Cardiac fibroblast (primary cell): ENCODE results near the gene GCC1.

Source experiments
- DNase-seq, 2 donors: peaks; one replicate each; pipeline versions ENCODE4 v3.0.0 to v3.0.0-alpha.2; 2010; ENCODE audit warnings: low read depth in 2 of 2
- H3K4me3 ChIP-seq, 2 donors: replicated peaks in 1 of 2; 1 replicate in 1 of 2; 2 replicates in 1 of 2; pipeline ENCODE4 v1.5.1; 2011; ENCODE audit warnings: low read depth in 2 of 2, low read length in 2 of 2, mild to moderate bottlenecking in 2 of 2, moderate library complexity in 1 of 2
- CTCF ChIP-seq: IDR thresholded peaks from one replicate; pipeline ENCODE4 v1.5.1; 2011; ENCODE audit warnings: low read depth, mild to moderate bottlenecking, low read length, inconsistent platforms

GCC1 gene, protein sequence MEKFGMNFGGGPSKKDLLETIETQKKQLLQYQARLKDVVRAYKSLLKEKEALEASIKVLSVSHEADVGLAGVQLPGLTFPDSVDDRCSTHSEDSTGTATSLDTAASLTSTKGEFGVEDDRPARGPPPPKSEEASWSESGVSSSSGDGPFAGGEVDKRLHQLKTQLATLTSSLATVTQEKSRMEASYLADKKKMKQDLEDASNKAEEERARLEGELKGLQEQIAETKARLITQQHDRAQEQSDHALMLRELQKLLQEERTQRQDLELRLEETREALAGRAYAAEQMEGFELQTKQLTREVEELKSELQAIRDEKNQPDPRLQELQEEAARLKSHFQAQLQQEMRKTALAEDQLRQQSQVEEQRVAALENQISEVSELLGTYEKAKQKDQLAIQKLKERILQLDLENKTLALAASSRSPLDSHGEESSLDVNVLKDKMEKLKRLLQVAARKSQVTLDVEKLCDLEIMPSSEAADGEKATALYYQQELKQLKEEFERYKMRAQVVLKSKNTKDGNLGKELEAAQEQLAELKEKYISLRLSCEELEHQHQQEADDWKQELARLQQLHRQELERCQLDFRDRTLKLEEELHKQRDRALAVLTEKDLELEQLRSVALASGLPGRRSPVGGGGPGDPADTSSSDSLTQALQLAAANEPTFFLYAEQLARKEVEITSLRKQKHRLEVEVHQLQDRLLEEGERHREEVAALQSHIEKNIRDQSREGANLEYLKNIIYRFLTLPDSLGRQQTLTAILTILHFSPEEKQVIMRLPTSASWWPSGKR

DNA sequence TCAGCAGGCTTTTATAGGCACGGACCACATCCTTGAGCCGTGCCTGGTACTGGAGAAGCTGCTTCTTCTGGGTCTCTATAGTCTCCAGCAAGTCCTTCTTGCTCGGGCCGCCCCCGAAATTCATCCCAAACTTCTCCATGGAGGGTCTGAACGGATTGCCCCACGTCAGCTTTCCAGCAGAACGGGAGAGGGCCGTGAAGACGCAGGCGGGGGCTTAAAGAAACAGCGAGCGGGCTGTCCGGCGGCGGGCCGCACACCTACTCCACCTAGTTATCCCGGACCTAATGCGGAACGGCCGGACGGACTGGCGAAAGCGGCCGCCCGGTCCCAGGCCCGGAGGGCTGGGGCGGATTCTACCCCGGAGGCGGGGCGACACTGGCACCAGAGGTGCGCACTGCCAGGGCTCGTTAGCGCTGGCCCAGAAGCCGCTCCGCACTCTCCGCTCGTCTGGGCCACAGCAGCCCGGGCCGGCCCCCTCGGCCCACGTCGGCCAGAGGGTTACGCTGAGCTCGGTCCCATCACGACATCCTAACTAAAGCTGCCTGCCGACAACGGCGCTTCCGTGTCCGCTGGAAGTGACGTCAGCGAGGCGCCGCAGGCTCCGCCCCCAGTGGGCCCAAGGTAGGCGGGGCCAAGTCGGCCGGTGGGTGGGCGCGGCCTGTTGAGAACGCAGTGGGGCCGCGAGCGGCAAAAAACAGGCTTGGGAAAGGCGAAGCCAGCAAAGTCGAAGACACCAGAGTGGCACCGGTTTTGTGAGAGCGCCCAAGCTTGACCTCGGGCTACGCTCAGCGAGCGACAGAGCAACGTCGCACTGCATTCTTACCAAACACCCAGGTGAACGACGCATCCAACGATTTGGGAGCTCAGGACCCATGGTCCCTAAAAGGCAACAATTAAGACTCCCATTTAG is at the start of gene GCC1:
GCC1 (minus strand) TSS at position 553 of the 910 bp plus-strand sequence; CDS start at position 139, 414 bp downstream.
- peak; percentile 89 to 91 for DNase-seq
- no peak for TF ChIP-seq CTCF
- peak within 1 kb of the TSS; percentile 86 to 91 for H3K4me3 ChIP-seq

DNA sequence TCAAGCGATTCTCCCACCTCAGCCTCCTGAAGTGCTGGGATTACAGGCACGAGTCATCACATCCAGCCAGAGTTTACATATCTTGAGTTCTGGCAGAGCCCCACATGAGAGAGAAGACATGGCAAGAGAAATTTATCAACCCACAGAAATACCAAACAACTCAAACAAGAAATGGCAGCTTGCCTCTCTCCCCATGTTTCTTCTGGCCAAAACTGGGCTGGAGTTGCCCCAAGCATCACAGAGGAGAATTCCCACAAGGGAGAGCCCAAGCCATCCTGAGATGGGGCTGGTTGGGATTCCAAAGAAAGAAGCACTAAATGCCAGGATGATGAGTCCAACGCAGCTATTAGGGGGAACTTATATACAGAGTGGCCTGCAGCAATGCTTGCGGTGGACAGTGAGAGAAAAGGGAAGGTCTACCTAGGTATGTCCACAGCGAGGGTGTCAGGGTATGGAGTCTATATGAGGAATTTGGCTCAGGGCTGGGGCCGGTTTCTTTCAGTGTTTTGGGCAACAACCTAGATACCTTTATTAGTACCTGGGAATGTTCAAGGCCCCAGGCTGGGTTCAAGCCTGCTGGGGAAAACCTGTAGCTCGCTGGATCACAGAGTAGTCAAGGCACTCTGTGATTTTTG is 47.0 kb upstream of the GCC1 start:
- DNase-seq: peak; percentile 52 to 62
- TF ChIP-seq CTCF: no peak

DNA sequence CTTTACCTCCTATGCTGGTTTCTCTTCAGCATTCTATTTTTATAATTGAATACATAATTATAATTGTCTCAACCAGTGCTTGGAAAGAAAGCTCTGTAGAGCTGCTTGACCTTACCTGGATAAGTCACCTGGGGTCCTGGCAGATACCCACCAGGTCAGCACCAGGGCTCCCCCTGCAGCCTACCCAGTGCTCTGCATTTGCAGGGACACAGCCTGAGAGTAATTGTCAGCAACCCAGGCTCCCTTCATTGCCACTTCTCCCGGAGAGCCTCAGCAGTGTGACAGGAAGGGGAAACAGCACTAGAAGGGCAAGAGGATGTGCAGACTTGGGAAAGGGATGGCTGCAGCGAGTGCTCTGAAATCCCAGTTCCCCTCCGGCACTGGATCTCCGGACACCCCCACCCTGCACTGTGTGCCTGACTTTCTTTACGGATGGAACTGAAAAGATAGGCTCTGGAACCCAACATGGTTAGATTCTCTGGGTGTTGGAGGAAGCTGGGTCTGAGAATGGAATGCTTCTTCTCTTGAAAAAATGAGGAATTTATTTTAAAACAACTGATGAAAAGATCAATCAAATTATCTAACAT is 44.0 kb upstream of the GCC1 start:
- DNase-seq: no peak

More for the DNA sequence above, 47.0 kb upstream of the GCC1 start:
- H3K4me3 ChIP-seq: no peak overlapping the region

DNA sequence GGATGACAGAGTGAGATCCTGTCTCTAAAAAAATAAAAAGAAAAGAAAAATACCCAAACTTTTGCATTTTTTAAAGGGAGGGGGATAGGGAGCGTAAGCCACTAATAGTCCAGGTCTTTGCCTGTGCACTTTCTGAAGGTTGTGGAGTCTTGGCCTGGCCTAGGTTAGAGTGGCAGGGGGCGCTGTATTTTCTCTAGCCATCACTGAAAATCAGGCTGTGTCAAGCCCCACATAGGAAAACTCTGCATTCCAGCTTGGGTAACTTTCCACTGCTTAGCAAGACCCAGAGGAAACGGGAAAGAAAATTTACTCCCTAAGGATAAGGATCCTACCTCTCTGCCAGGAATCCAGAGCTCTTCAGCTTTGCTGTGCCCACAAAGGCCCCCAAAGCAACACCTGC is 43.0 kb upstream of the GCC1 start:
- TF ChIP-seq CTCF: no peak
- H3K4me3 ChIP-seq: no peak overlapping the region
- no peak for DNase-seq

More for the DNA sequence above, 44.0 kb upstream of the GCC1 start:
- peak; percentile 45 for TF ChIP-seq CTCF
- H3K4me3 ChIP-seq: no peak overlapping the region

DNA sequence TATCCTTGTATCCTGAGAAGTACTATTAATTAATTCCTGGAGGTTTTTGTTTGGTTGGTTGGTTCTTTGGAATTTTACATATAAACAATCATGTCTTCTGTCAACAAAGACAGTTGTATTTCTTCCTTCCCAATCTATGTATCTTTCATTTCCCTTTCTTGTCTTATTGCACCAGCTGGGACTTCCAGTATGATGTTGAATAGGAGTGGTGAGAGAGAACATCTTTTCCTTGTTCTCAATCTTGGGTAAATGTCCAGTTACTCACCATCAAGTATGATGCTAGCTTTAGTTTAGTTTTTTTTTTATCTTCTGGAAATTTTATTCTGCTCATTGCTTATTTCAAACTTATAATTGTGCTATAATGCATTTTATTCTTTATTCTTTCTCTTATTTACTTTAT is 39.9 kb upstream of the GCC1 start:
- H3K4me3 ChIP-seq: no peak overlapping the region
- no peak for DNase-seq
- no peak for TF ChIP-seq CTCF
